TTC549 (cell line): ENCODE measurements around the gene C11orf91.
"Not testable (repeated sequence)": the region's sequence is repeated elsewhere in the genome, so short reads cannot be mapped to it uniquely, and the experiment has no call there.

Experiments
- FAIRE-seq: peaks from 2 replicates; lab custom pipeline; 2012; peaks lifted over from hg19 to GRCh38; lab: Jason Lieb, UNC

Gene C11orf91

DNA sequence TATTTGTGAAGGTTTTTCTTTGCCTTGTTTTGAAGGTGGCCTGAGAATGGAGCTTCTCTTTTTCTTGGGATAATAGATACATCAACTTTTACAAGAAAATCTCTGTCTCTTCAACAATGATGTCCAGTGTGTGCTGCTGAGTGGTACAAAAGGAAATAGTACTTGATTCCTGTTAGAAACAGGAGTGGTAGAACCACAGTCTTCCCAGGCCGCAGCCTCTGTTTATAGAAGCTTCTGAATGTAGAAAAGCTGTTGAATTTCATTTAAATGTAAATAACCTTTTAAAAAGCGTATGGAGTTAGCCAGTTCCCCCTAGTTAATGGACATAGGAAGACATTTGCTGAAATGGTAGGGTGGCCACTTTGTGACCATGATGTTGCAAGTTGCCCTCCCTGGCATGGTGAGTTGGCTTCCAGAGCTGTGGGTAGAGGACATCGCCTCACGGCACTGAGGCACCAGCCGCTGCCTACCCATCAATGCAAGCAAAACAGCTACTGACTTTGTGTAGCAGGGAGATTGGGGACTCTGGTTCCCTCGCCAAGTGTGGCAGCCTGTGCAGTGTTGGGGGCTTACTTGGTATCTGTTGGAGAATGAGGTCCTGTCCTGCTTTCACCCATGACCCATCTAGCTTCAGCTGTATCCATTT, 31.6 kb downstream of the C11orf91 start:
- FAIRE-seq, result no peak

DNA sequence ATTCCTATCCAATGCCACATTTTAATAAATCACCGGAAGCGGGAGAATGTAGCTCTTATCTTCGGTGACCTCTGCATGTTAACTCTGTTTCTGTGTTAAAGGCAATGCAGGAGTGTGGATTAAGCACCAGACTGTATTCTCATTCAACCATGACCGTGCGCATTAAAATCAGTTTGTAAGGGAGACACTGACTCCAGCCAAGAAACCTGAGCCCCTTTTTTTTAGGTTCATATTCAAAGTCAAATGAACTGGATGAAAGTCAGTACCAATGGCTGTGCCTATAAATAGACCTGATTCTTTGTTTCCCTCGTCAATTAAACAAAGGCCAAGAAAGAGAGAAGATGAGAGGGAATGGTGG, 32.2 kb downstream of the C11orf91 start:
- no peak for FAIRE-seq

- FAIRE-seq, result no peak
These were observed 32.7 kb downstream of the C11orf91 start for GRCh38 chr11:33667819-33668467.

- FAIRE-seq, result no peak
These were observed 35.1 kb downstream of the C11orf91 start for GRCh38 chr11:33665350-33666106.

DNA sequence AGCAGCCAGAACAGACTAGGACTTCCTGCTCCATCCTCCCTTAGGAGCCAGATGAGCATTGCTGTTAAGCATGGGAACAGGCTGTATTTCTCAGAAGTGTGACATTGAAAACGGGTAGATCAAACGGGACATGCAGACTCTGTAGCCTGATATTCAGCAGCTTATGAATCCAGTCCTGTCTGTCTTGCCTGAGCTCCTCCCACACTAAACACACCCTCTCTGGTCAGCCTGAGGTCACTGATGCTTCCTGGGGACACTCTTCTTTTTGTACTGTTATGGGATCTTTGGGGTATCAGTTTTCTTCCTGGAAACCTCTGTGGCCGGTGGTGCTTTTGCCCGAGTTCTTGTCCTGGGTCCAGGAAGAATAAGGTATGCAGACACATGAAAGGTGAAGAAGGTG, 35.8 kb downstream of the C11orf91 start:
- no peak for FAIRE-seq

DNA sequence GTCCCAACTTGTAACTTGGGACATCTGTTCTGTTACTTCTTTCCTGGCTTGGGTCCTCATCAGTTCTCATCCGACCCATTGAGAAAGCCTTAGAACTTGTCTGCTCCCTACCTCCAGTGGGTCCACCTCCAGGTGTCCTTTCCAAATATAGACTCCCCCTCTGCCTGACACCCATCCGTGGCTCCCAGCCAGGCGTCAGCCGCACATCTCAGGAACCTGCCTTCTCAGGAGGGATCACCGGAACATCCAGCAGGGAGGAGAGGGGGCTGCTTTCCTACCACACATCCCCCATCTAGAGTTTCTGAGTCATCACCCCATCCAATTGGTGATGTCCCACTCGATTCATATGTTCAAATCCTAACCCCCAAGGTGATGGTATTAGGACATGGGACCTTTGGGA, 36.5 kb downstream of the C11orf91 start:
- no peak for FAIRE-seq

DNA sequence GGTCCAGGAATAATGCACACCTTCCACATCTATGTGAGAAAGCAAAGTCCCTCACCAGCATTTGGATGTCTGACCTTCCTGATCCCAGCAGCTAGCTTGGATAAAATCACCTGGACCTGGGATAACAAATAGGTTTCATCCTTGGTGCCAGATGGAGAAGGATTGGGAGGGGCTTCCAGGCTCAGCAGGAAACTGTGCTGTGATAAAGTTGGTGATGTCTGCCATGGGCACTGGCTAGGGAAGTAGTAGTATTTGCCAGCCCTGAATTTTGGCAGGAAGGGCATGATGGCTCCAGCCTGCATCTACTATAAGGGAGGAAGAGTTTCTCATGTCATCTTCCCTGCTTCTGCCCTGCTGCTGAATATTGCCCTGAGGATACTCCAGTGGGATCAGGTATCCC, 37.5 kb downstream of the C11orf91 start:
- no peak for FAIRE-seq

DNA sequence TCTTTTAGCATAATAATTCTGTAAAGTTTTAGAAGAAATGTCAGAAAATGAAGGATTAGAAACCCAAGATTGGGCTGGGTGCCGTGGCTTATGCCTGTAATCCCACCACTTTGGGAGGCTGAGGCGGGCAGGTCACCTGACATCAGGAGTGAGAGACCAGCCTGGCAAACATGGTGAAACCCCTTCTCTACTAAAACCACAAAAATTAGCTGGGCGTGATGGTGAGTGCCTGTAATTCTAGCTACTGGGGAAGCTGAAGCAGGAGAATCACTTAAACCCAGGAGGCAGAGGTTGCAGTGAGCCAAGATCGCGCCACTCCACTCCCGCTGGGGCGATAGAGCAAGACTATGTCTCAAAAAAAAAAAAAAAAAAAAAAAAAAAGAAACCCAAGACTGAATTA, 39.1 kb downstream of the C11orf91 start:
- not testable (repeated sequence) for FAIRE-seq

GRCh38 chr11:33660962-33661361, 39.7 kb downstream of the C11orf91 start:
- no peak for FAIRE-seq

DNA sequence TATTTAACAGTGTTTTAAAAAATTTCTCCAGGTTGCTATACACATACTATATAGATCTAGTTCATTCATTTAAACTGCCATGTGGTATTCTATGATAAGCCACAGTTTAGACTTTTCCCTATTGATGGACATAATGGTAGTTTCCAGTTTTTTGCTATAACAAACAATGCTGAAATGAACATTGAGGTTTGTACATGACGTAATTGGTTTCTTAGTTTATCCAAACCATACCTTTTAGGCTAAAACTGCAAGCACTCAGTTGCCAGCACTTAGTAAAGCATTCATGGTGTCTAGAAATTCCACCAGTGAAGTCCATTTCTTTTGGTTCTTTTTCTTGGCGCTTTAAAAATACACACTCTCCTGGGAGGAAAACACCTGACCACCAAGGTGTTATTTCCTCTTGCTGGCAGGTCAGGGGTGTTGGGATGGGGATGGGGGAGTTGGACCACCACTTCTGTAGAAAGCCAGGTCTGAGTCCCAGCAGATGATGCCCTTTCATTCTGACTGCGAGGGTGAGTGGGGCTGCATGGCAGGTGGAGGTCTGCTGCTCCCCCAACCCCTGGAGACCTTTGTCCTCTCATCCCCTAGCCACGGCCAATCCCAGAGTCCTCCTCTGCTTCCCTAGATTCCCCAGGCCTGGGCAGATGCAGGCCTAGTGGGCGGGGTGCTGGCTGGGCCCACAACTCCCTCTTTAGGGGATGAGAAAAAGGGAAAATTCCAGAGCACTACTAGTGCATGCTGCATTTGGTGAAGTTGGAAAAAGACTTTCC, 41.1 kb downstream of the C11orf91 start:
- no peak for FAIRE-seq

DNA sequence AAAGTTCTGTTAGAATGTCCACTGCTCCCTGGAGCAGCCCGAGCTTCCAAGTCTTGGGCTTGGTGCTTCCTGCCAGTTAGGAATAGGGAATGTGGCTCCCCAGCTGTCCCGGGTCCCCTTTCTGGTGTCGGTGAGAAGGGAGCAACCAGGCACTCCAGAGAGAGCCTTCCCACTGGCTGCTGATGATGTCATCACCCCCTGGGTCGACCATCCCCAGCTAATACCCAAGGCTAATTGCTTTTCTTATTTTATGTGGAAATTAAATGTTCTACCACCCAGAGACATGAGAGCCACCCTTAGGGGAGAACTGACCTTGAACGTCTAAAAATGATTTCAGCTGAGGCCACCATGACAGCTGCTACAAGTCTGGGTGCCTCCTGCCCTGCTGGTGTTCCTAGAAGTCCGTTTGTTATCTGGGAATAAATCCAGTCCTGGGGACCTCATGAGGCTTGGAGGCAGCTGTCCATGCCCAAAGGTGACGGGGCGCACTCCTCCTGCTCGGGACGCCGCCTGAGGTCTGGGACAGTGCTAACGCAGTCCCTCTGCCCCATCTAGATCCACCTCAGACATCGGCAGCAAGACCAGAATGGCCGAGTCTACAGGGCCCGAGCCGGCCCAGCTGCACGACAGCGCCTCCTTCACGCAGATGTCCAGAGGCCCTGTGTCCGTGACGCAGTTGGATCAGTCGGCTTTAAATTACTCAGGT, 42.3 kb downstream of the C11orf91 start:
- no peak for FAIRE-seq

DNA sequence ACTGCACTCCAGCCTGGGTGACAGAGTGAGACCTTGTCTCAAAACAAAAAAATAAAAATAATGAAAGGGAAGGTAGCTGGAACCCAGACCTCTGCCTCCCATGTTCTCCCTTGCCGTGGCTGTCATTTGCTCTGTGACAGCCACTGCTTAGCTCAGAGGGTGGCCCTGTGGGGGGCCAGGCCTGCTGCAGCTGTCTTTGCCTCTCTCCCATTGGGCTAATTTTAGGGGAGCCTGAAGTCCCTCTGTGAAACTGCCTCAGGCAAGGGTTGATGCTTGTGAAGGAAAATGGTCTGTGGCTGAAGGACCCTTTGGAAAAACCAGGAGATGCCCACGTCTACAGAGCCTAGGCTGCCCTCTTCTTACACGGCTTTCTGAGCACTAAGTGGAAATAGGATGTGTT, 42.9 kb downstream of the C11orf91 start:
- FAIRE-seq, result no peak

GRCh38 chr11:33656768-33657167, 43.9 kb downstream of the C11orf91 start:
- FAIRE-seq, result no peak

DNA sequence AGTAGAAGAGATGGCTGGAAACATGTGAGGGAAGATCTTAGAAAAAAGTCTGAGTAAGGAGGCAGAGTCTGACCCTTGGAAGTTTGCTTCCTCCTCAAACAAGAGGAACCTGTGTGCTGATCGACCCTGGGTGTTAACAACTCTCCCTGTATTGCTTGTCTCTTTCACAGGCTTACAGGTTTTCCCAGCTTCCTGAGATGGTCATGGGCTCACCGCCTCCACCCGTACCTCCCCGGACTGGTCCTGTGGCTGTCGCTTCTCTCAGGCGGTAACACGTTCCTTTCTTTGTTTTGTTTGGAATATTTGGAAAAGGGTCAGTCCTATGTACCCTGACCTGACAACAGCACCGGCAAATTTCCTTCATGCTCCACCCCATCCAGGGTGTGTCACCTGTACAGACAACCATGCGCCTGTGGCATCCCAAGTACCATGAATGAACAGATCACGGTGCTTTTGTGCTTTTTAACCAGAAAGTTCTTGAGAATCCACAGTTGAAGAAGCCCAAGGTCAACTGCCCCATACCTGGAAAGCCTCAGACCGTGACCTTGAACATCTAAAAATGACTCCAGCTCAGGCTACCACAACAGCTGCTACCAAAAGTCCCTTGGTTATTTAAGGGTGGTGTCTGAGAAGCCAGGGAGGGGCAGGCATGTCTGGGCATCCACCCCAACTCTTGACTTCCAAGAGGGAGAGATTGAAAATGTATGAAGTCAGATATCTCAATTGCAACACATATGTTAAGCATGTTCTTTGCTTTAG, 44.6 kb downstream of the C11orf91 start:
- no peak for FAIRE-seq

DNA sequence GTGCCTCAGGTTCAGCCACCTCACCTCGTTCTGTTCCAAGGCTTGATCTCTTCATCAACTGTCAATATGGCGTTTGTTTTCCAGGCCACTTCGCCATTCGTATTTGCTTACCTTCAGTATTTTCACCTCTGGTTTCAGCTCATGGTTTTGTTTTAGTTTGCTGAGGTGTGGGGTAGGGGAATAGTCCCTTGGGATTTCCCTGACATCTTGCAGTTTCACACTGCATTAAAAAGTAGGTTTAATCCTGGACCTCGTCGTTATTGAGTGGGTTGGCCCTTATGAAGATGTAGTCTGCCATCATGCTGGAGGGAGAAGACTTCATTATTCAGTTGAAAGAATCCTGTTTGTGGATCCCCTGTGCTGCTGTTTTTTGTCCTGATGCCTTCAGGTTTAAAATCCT, 46.0 kb downstream of the C11orf91 start:
- FAIRE-seq, result no peak

GRCh38 chr11:33652930-33653329, 47.7 kb downstream of the C11orf91 start:
- no peak for FAIRE-seq

DNA sequence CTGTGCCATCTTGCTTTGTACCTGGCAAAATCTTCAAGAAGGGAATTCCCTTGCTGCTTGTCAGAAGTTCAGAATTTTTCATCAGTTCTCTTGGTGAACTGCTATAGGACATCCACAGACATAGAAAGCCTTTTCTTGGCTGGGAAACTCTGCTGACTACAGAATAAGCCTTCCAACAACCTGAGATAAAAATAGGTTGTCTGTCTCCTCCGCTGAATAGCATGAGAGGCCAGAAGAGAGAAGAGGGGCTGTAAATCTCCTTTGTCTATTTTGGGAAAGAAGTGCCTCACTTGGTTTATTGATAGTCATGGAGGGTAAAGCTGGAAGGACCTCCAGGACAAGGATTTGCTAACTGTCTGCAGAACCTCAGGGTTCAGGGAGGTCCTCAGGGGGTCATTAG, 48.2 kb downstream of the C11orf91 start:
- no peak for FAIRE-seq

DNA sequence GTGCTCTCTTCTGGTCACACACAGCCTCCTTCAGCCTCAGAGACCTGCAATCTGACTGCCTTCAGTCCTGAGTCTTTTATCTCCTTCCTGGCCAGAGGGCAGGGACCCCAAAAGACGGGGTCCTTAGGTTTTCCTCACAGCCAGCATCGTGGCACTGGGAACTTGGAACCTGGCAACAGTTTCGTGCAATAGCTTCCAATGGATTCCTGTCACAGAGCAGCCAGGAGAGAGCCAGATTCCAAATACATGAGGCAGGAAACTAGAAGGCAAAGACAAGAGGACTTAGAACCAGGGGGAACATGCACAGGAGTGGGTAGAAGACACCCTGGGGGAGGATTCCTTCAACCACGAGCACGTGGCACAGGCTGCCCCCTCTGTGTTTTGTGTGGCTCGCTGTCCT, 48.6 kb downstream of the C11orf91 start:
- no peak for FAIRE-seq

- FAIRE-seq, result no peak
These were observed 49.1 kb downstream of the C11orf91 start for GRCh38 chr11:33651555-33651954.

DNA sequence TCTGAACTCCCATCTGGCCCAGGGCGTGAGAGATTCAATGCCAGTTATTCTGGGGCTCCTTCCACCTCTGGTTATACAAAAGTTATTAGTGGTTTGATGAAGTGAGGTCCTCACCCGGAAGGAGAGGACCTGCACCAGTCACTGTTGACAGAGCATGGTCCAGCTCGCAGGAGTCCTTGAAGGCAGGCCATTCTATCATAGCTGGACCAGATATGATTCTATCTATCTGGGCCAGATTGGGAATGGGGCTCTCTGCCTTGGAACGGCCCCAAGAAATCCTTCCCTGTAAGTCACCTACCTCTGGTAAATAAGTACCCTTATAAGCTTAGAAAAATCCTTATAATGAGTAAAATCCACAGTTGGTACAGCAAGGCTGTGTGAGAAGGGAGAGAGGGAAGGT, 50.7 kb downstream of the C11orf91 start:
- no peak for FAIRE-seq
